Measurements from ENCODE around the gene C22orf15. TPM values are rescaled to one million over a fixed set of nuclear protein-coding genes. Genes with fewer than 3 reads are reported as not detected.

C22orf15 gene
- total RNA-seq, 1 donor from 2014 or later, result not detected

DNA sequence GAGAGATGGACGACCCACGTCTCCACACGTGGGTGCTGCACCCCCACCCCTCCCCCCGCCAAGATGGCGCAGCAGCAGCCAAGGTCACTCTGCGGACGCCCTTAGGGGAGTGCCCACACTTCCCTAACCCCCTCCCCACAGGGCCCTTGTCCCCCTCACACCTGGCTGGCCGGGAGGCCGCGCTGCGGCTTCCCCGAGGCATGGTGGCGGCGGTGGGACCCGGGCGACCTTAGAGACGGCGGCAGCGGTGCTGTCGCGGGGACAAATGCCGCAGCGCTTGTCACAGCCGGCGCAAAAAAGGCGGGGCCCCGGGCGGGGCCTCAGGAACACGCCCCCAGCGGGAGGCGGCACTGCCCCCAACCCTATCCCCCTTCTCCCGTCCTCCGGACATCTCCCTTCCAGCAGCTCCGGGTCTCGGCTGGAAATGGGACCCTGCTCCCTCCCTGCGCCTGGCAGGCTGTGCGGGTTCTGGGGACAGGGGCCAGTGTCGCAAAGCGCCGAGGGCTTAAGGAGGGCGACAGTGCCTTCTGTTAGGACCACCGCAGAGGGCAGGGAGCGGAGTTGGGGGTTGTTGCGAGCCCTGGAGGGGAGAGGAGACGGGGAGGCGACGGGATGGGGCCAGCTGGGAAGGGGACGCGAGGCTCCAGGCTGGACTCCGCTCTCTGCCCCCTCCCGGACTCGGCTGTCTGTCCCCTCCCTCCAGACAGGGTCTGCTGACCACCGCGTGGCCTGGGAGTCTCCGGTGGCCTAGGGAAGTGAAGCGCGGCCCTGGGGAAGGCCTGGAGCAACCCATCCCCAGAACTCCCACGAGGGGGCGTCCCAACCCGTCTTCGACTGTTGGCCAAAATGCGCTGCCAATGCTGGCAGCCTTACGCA is 5.1 kb downstream of the C22orf15 start, which contains the start of gene CHCHD10:
Gene CHCHD10 (minus strand): TSS at position 300 of the 876 bp plus-strand sequence. CDS start 98 bp downstream, at position 202.
- ATAC-seq (ENCODE audit: poor library complexity) (peak; percentile 83), DNase-seq (peak; percentile 90)
- intact Hi-C loops (cut with DNase I), result loop anchor here (5.0 kb wide), 1 partner anchor 79 kb away; no protein-coding TSS in a partner anchor

DNA sequence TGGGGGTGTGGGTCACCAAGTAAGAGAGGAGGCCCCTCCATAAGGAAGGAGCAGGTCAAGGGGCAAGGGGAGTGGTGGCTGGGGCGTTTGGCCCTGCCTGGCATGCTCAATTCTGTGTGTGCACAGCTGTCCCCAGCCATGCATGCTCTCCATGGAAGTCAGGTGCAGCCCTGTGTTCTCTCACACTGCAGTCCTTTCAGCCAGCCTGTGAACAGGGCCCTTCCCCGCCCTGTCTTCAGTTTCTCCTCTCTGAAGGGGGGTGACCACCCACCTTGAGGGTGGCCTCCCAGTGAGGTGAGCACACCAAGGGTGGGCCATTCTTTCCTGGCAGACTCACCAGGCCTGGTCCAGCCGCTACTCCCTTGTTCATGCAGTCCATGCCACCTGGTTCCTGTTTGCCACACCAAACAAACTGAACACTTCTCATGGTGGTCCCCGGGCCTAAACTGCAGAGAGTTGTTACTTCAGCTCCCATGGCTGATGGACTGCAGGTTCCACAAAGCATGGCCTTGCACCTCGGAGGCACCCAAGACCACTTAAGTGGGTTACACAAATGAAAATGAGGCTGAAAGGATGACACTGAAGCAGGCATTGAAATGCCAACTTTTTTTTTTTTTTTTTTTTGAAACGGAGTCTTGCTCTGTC is 6.7 kb downstream of the C22orf15 start:
- intact Hi-C loops (cut with DNase I), result loop anchor here (5.0 kb wide), 1 partner anchor 78 kb away; no protein-coding TSS in a partner anchor
- DNase-seq (no peak), ATAC-seq (ENCODE audit: poor library complexity) (no peak)

DNA sequence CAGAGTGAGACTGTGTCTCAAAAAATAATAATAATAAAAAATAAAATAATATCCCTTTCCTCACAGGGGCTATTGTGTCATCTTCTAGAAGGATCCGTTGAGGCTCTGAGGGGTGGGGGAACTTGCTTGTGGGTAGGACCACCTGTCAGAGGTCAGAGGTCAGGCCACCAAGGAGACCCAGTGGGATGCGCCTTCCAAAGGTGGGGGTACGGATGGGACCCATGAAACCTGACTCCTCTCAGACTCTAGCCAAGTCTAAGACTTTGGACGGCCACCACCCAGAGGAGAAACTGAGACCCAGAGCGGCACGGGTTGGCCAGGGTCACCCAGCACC is 9.5 kb downstream of the C22orf15 start:
- no peak for DNase-seq
- intact Hi-C loops (cut with DNase I), result no loop called here
- ATAC-seq (ENCODE audit: poor library complexity), result no peak

DNA sequence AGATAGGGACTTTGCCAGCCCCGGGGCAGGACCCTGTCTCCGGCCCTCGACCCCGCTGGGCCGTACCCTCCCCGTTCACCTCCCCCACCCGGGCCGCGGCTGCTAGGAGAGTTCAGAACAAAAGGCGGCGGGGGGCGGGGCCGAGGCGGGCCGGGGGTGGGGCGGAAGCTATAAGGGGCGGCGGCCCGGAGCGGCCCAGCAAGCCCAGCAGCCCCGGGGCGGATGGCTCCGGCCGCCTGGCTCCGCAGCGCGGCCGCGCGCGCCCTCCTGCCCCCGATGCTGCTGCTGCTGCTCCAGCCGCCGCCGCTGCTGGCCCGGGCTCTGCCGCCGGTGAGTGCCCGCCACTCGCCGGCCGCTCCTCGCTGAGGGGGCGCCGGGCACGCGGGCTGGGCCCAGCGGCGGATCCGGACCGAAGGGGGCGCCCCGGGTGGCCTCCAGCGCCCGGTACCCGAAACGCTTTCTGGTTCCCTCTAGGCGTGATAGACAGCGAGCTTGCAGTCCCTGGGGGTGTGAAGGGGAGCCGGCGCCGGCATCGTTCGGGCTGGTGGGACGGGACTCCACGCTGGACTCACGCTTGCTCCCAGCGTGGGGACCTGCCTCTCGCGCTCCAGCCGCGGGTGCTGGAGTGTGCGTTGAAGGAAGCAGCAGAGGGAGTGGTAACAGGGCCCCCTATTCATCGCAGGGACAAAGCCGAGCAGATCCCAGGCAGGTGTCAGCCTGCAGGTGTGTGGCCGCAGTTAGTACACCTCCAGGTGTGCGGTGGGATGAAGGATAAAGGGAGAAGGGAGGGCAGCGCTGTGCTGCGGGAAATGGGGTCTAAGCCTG is 10.1 kb downstream of the C22orf15 start, which contains the start of gene MMP11:
Gene MMP11 (plus strand): TSS at position 201 of the 825 bp plus-strand sequence. CDS start 22 bp downstream, at position 223.
- ATAC-seq (ENCODE audit: poor library complexity) (peak; percentile 36), DNase-seq (peak; percentile 80)
- intact Hi-C loops (cut with DNase I), result no loop called here

DNA sequence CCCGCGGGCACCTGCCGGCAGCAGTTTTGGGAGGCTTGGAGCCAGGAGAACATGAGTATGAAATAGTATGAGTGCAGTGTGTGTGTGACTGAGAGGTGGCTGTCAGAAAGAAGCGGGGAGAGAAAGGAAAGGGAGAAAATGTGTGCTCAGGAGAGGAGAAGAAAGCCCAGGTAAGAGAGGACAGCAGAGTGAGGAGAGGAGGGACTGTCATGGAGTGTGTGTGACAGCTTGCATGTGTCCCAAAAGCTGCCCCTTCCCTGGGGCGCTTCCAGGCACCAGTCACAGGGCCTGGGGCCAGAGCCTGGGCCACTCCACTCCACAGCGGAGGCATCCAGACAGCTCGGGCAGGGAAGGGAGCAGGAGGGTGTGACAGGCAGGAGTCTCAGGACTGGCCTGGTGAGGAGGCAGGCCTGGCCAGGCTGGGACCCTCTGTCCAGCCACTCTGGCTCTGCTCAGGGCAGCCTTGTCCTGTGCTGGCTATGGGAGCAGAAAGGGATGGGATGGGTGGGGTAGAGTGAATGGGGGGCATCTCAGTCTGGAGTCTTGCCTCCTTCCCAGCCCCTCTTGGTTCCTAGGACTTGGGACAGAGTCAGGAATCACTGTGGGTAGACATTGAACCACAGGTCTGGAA is 10.8 kb downstream of the C22orf15 start:
- intact Hi-C loops (cut with DNase I), result no loop called here
- peak; percentile 69 for ATAC-seq (ENCODE audit: poor library complexity)
- peak; percentile 65 for DNase-seq

DNA sequence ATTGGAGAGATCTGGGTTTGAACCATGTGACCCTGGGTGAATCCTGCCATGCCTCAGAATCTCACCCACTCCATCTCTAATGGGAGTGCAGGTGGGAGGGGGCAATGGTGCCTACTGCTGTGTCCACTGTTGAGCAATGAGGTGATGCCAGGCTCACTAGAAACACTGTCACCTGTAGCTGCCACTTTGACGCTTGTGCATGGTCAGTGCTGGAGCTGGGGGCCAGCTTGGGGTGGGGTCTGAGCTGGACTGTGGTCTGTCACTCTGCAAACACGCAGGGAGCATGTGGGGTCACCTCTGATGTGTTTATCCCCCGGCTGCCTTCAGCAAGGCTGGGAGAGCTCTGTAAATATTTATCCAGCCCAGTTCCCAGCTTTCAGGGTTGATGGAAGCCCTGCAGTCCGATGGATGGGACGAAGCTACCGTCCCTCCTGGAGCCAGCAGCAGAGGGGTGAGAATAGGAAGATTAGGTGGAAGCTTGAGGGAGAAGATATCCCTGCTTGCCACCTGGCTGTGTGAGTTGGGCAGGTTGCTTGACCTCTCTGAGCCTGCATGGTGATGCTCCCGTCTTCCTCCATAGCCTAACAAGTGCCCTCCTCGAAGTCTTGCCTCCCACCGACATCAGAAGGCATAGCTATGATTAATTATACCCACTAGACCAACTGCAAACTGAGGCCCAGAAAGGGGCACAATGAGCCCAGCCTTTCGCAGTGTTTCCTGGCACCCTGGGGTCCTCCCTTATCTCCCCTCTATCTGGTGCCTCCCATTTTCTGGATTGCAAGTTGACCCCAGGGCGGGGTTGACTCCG is 11.5 kb downstream of the C22orf15 start:
- ATAC-seq (ENCODE audit: poor library complexity) (no peak), DNase-seq (no peak)
- intact Hi-C loops (cut with DNase I), result no loop called here

DNA sequence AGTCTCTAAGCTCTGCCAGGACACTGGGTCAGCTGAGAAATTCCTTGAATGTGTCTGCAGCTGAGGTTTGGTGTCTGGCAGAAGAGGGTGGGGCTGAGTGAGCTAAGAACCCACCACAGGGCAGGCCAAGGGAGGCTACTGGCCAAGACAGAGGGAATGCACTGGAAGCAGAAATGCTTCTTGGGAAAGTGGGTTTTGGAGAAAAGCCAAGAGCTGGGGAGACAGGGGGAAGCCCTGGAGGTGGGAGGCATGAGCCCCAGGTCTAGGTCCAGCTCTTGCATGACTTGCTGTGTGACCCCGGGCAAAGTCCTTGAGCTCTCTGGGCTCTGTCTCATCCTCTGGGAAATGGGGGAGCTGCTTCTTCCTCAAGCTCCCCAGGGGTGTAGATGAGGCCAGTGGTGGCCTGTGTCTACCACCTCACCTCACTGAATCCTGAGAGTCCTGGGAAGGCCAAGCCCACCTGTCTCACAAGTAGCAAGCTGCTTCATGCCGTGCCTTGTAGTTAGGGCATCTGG is 12.2 kb downstream of the C22orf15 start:
- ATAC-seq (ENCODE audit: poor library complexity), result no peak
- intact Hi-C loops (cut with DNase I), result no loop called here
- DNase-seq, result no peak

DNA sequence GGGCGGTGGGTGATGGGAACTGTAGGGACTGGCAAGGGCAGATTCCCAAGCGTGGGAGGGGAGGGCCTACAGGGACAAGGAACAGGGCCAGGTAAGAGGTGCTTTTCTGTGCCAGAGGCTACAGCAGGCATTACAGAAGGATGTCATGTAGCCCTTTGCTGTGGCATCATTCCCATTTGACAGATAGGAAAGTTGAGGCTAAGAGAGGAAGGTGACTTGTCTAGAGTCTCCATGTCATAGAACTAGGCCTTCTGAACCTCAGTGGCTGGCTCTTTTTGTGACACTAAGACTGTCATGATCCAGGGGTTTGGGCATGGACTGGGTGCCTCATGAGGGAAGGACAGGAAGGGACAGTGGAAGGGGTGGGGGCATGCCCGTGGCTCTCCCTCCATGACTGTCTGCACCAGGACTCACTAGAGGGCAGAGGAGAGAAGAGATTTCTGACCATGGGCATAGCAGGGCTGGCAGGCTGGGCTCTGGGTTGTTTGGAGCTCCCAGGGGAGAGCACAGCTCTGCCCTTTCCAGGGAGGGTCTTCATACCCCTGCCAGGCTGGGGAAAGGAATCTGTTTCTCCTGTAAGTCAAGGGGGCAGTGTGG is 13.1 kb downstream of the C22orf15 start:
- ATAC-seq (ENCODE audit: poor library complexity) (no peak), DNase-seq (no peak)
- intact Hi-C loops (cut with DNase I), result no loop called here

DNA sequence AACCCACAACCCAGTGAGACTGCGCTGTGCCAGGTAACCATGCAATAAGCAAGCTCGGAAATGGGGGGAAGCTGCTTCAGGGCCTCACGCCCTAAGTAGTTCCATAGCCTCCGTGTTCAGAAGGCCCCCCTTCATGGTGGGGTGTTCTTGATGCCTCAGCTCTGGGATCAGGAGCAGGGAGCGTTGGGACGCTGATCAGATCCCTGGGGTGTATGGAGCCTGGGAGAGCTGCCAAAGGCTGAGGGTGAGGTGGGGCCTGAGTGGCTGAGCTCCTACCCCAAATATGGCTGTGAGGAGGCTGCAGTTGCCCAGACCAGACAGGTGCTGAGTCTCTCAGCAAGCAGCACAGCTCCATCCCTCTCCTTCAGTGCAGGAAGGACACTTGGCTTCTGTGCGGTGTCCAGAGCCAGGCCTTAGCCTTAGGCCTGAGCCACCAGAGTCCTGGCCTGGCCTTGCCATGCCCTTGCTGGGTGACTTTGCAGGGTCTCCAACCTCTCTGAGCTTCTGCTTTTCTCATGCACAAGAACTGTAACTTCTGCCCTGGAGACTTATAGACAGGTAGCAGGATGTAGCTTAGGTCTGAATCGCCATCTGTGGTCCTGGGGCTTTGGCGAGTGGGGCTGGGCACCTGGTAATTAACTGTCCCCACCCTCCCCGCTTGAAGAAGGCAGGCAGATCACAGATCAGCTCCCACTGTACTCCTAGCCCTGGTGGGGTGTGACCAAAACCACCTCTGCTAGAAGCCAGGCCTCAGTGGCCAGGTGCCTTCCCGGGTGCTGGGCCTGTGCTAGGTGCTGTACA is 15.2 kb downstream of the C22orf15 start:
- ATAC-seq (ENCODE audit: poor library complexity) (peak; percentile 60), DNase-seq (peak; percentile 76)
- intact Hi-C loops (cut with DNase I), result no loop called here

DNA sequence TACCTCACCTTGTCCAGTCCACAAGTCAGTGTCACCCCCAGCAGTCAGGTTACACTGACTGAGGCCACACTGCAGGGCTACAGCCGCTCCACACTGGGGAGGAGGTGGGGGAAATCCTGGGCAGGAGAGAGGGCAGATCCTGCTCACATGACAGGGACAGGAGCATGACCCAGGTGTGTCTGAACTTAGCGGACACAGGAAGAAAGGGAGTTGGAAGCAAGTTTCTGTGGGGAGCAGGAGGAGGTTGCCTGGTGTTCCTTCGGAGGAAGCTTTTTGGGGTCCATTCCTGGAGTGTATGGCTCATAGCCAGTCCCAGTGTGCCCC is 15.7 kb downstream of the C22orf15 start:
- intact Hi-C loops (cut with DNase I), result no loop called here
- ATAC-seq (ENCODE audit: poor library complexity), result no peak

DNA sequence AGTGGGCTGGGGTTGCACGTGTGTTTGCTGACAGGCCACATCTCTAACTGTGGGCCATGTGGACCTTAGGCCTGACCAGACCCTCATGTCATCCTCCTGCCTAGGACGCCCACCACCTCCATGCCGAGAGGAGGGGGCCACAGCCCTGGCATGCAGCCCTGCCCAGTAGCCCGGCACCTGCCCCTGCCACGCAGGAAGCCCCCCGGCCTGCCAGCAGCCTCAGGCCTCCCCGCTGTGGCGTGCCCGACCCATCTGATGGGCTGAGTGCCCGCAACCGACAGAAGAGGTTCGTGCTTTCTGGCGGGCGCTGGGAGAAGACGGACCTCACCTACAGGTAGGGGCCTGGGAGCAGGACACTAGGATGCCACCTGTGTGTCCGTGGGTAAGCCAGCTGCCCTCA is 16.3 kb downstream of the C22orf15 start:
- no peak for DNase-seq
- intact Hi-C loops (cut with DNase I), result no loop called here
- no peak for ATAC-seq (ENCODE audit: poor library complexity)

More for the DNA sequence above, 15.7 kb downstream of the C22orf15 start:
- no peak for DNase-seq

DNA sequence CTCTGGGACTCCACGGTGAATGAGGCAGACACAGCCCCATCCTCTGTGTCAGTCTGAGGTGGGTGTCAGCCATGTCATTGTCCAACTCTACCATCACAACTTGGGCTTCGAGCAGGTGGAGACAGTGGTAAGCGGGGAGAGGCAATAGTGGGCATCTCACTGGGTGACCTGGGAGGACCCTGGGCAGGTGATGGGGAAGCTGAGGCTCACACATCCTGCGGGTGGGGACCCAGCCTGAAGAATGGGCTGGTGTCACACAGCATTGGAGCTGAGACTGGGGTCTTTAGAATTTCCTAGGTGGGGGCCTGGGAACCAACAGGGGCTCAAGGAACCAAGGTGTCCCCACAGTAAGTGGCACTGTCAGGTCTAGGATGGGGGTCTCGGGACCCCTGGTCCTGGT is 16.9 kb downstream of the C22orf15 start:
- no peak for ATAC-seq (ENCODE audit: poor library complexity)
- intact Hi-C loops (cut with DNase I), result no loop called here
- DNase-seq, result no peak

DNA sequence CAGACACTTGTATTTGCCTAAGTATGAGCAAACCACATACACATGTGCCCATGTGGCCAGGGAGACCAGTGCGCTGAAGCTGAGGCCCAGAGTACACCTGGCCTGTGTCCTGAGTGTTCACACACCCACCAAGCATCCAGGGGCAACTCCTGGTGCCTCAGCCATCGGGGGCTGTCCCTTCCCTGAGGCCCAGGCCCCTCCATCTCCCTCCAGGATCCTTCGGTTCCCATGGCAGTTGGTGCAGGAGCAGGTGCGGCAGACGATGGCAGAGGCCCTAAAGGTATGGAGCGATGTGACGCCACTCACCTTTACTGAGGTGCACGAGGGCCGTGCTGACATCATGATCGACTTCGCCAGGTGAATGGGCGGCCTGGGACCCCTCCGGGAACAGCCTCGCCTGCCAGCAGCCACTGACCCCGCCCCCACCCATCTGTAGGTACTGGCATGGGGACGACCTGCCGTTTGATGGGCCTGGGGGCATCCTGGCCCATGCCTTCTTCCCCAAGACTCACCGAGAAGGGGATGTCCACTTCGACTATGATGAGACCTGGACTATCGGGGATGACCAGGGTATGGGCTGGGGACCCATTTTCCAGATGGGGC is 17.5 kb downstream of the C22orf15 start:
- ATAC-seq (ENCODE audit: poor library complexity), result no peak
- intact Hi-C loops (cut with DNase I), result no loop called here
- DNase-seq, result no peak

DNA sequence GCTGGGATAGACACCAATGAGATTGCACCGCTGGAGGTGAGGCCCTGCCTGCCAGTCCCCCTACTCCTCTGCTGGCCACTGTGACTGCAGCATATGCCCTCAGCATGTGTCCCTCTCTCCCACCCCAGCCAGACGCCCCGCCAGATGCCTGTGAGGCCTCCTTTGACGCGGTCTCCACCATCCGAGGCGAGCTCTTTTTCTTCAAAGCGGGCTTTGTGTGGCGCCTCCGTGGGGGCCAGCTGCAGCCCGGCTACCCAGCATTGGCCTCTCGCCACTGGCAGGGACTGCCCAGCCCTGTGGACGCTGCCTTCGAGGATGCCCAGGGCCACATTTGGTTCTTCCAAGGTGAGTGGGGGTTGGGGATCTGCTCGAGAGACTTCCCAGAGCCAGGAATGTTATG is 18.3 kb downstream of the C22orf15 start:
- no peak for ATAC-seq (ENCODE audit: poor library complexity)
- intact Hi-C loops (cut with DNase I), result no loop called here
- DNase-seq, result no peak

DNA sequence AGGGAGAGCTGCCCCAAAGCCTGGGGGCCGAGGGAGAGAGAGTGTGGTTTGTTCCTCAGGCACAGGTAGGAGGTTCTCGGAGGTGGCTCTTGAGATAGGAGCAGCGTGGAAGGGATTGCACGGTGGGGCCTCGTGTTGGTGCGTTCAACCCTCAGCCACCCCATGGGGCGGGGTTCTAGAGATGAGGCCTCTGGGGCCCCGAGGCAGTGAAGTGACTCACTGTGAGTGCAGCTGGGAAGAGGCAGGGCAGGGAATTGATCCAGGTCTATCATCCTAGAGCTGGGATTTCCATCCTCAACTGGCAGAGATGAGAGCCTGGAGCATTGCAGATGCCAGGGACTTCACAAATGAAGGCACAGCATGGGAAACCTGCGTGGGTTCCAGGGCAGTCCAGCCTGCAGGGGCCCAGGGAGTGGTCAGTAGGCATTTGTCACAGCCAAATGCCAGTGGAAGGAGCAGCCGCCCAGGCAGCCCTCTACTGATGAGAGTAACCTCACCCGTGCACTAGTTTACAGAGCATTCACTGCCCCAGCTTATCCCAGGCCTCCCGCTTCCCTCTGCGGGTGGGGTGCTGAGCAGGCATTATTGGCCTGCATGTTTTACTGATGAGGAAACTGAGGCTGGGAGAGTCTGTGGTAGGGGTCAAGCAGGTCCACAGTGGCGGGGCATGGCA is 18.9 kb downstream of the C22orf15 start:
- intact Hi-C loops (cut with DNase I), result no loop called here
- ATAC-seq (ENCODE audit: poor library complexity) (no peak), DNase-seq (no peak)

DNA sequence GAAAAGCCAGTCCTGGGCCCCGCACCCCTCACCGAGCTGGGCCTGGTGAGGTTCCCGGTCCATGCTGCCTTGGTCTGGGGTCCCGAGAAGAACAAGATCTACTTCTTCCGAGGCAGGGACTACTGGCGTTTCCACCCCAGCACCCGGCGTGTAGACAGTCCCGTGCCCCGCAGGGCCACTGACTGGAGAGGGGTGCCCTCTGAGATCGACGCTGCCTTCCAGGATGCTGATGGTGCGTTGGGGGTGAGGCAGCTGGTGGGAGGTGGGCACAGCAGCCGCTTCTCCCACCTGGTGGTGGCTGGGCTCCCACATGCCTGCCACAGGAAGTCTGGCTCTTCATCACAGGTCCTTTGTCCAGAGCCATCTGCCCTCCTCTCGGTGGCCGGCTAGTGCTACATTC is 19.5 kb downstream of the C22orf15 start:
- DNase-seq (no peak), ATAC-seq (ENCODE audit: poor library complexity) (no peak)
- intact Hi-C loops (cut with DNase I), result no loop called here

Measured in Right ventricle myocardium superior (tissue), 1 donor.